ENCODE data around the gene LRRTM4. TPM values are rescaled to one million over a fixed set of nuclear protein-coding genes. Genes with fewer than 3 reads are reported as not detected.

Gene LRRTM4
- total and polyA plus RNA-seq, 2 donors (not counting 1 experiment from before 2014, with no cell fraction given): not detected

- no peak for ATAC-seq (ENCODE audit: low read depth)
- H3K9me3 ChIP-seq (ENCODE audit: control extremely low read depth in 1 of 3, control insufficient read depth in 2 of 3, insufficient read depth in 1 of 3, low read length in 2 of 3): peaks cover 0 to 3% (median 0%) of the 10 kb centered on the region in 3 donors
- Mint-ChIP-seq H3K27me3 (no peaks in the 10 kb centered on the region), H3K4me1 (peaks cover 4% of the 10 kb centered on the region), H3K4me3 (no peak overlapping the region), H3K9me3 (ENCODE audit: insufficient read depth) (peaks cover 1% of the 10 kb centered on the region), H3K27ac (no peak overlapping the region)
- TF ChIP-seq CTCF (IDR thresholded peaks at IDR 0.05): no peak
- no peak for TF ChIP-seq EZH2 (IDR thresholded peaks at IDR 0.05; ENCODE audit: borderline replicate concordance, insufficient read depth, low read depth, low read length, poor library complexity, severe bottlenecking)
- H3K4me2 ChIP-seq (replicated peaks; ENCODE audit: low read depth, low read length, poor library complexity, severe bottlenecking): no peak overlapping the region
- intact Hi-C loops (cut with micrococcal nuclease): no loop called here
- ChIA-PET CTCF (no interaction called here), POLR2A (no interaction called here)
- no peak overlapping the region for H3K4me3 ChIP-seq (ENCODE audit: control extremely low read depth in 1 of 5, extremely low read depth in 1 of 5, insufficient read depth in 1 of 5, low read depth in 2 of 5, low read length in 4 of 5)
- H3K4me1 ChIP-seq (ENCODE audit: control insufficient read depth in 2 of 2, insufficient read depth in 2 of 2, low read length in 2 of 2): no peaks in the 10 kb centered on the region
- no peaks in the 10 kb centered on the region for H3K27me3 ChIP-seq (replicated peaks in 1 of 4; ENCODE audit: control extremely low read depth in 1 of 4, control insufficient read depth in 3 of 4, insufficient read depth in 4 of 4, low read length in 3 of 4)
- H3K36me3 ChIP-seq (replicated peaks in 1 of 2; ENCODE audit: control extremely low read depth in 1 of 2, control insufficient read depth in 1 of 2, extremely low read depth in 1 of 2, insufficient read depth in 2 of 2, low read length in 1 of 2): no peaks in the 10 kb centered on the region
- 100% methylated on average over 1 of the region's 2 CpGs for WGBS (ENCODE audit: insufficient coverage)
- H2AFZ ChIP-seq (ENCODE audit: insufficient read depth, low read depth, low read length, poor library complexity, severe bottlenecking): no peak overlapping the region
- H3K27ac ChIP-seq (ENCODE audit: low read length in 2 of 2): no peak overlapping the region
- no peak overlapping the region for H3K9ac ChIP-seq (ENCODE audit: low read length)
- no peaks in the 10 kb centered on the region for H3K79me2 ChIP-seq (ENCODE audit: control insufficient read depth, insufficient read depth, low read length)
- no peaks in the 10 kb centered on the region for H4K20me1 ChIP-seq (ENCODE audit: control insufficient read depth, insufficient read depth, low read length, poor library complexity, severe bottlenecking)
- DNase-seq: no peak
These were observed 758.9 kb downstream of the LRRTM4 start for GRCh38 chr2:76763276-76763675.

- Histone ChIP-seq H3K4me2 (replicated peaks; ENCODE audit: low read depth, low read length, poor library complexity, severe bottlenecking) (no peak overlapping the region), H3K27ac (ENCODE audit: low read length in 2 of 2) (no peak overlapping the region), H2AFZ (ENCODE audit: insufficient read depth, low read depth, low read length, poor library complexity, severe bottlenecking) (no peak overlapping the region), H3K4me1 (ENCODE audit: control insufficient read depth in 2 of 2, insufficient read depth in 2 of 2, low read length in 2 of 2) (no peaks in the 10 kb centered on the region), H3K4me3 (ENCODE audit: control extremely low read depth in 1 of 5, extremely low read depth in 1 of 5, insufficient read depth in 1 of 5, low read depth in 2 of 5, low read length in 4 of 5) (no peak overlapping the region), H3K9me3 (ENCODE audit: control extremely low read depth in 1 of 3, control insufficient read depth in 2 of 3, insufficient read depth in 1 of 3, low read length in 2 of 3) (peaks cover 0 to 3% (median 0%) of the 10 kb centered on the region in 3 donors), H3K79me2 (ENCODE audit: control insufficient read depth, insufficient read depth, low read length) (no peaks in the 10 kb centered on the region), H3K9ac (ENCODE audit: low read length) (no peak overlapping the region), H4K20me1 (ENCODE audit: control insufficient read depth, insufficient read depth, low read length, poor library complexity, severe bottlenecking) (no peaks in the 10 kb centered on the region), H3K27me3 (replicated peaks in 1 of 4; ENCODE audit: control extremely low read depth in 1 of 4, control insufficient read depth in 3 of 4, insufficient read depth in 4 of 4, low read length in 3 of 4) (no peaks in the 10 kb centered on the region), H3K36me3 (replicated peaks in 1 of 2; ENCODE audit: control extremely low read depth in 1 of 2, control insufficient read depth in 1 of 2, extremely low read depth in 1 of 2, insufficient read depth in 2 of 2, low read length in 1 of 2) (no peaks in the 10 kb centered on the region)
- Mint-ChIP-seq H3K27me3 (no peaks in the 10 kb centered on the region), H3K4me3 (no peak overlapping the region), H3K27ac (no peak overlapping the region), H3K4me1 (peaks cover 4% of the 10 kb centered on the region), H3K9me3 (ENCODE audit: insufficient read depth) (peaks cover 1% of the 10 kb centered on the region)
- no peak for ATAC-seq (ENCODE audit: low read depth)
- TF ChIP-seq CTCF (IDR thresholded peaks at IDR 0.05) (no peak), EZH2 (IDR thresholded peaks at IDR 0.05; ENCODE audit: borderline replicate concordance, insufficient read depth, low read depth, low read length, poor library complexity, severe bottlenecking) (no peak)
- WGBS (ENCODE audit: insufficient coverage): 87% methylated on average over 3 of the region's 4 CpGs
- CTCF ChIA-PET: no interaction called here
- POLR2A ChIA-PET: no interaction called here
- intact Hi-C loops (cut with micrococcal nuclease): no loop called here
- no peak for DNase-seq
These were observed 761.8 kb downstream of the LRRTM4 start for GRCh38 chr2:76760367-76760704.
